H54 (cell line): Measurements from ENCODE around the gene LTBP1.
"Not testable (repeated sequence)": the region's sequence is repeated elsewhere in the genome, so short reads cannot be mapped to it uniquely, and the experiment has no call there.

Source experiments
- DNase-seq: peaks from one replicate; pipeline ENCODE4 v3.0.0; 2011; ENCODE audit warnings: low spot score, mixed read lengths; ENCODE audit not compliant: insufficient read length
- FAIRE-seq: peaks from 3 replicates; lab custom pipeline; 2011; peaks lifted over from hg19 to GRCh38; lab: Jason Lieb, UNC
- POLR2A ChIP-seq: IDR thresholded peaks from 2 replicates; pipeline ENCODE4 v1.6.1; 2011; ENCODE audit warnings: low read depth, mild to moderate bottlenecking, low read length

The LTBP1 gene

GRCh38 chr2:33144243-33144642 is 197.5 kb downstream of the LTBP1 start:
- FAIRE-seq: no peak
- DNase-seq: no peak
- TF ChIP-seq POLR2A: no peak

- FAIRE-seq (no peak), DNase-seq (no peak)
- TF ChIP-seq POLR2A: no peak
Measured at GRCh38 chr2:33145459-33145858, 198.7 kb downstream of the LTBP1 start.

GRCh38 chr2:33146102-33146501 is 199.3 kb downstream of the LTBP1 start:
- FAIRE-seq (no peak), DNase-seq (no peak)
- no peak for TF ChIP-seq POLR2A

GRCh38 chr2:33153008-33153407 is 206.3 kb downstream of the LTBP1 start:
- DNase-seq (no peak), FAIRE-seq (peak; percentile 70)
- no peak for TF ChIP-seq POLR2A

- FAIRE-seq: peak; percentile 82
- TF ChIP-seq POLR2A: no peak
- peak; percentile 34 for DNase-seq
Measured at GRCh38 chr2:33158482-33159003, 211.8 kb downstream of the LTBP1 start.

GRCh38 chr2:33160191-33160590 is 213.4 kb downstream of the LTBP1 start:
- FAIRE-seq: peak; percentile 57

GRCh38 chr2:33166287-33166881 is 219.6 kb downstream of the LTBP1 start:
- FAIRE-seq (peak; percentile 27), DNase-seq (no peak)
- TF ChIP-seq POLR2A: no peak

More at GRCh38 chr2:33160191-33160590, 213.4 kb downstream of the LTBP1 start:
- DNase-seq: no peak
- no peak for TF ChIP-seq POLR2A

- DNase-seq (no peak), FAIRE-seq (peak; percentile 68)
- TF ChIP-seq POLR2A: no peak
Measured at GRCh38 chr2:33167622-33168245, 221.0 kb downstream of the LTBP1 start.

- FAIRE-seq (no peak), DNase-seq (no peak)
- TF ChIP-seq POLR2A: no peak
Measured at GRCh38 chr2:33168425-33168824, 221.7 kb downstream of the LTBP1 start.

- FAIRE-seq (no peak), DNase-seq (no peak)
- no peak for TF ChIP-seq POLR2A
Measured at GRCh38 chr2:33168922-33169321, 222.2 kb downstream of the LTBP1 start.

GRCh38 chr2:33170251-33170650 is 223.5 kb downstream of the LTBP1 start:
- FAIRE-seq, DNase-seq: not testable (repeated sequence)

GRCh38 chr2:33177627-33178026 is 230.9 kb downstream of the LTBP1 start:
- TF ChIP-seq POLR2A: no peak
- DNase-seq (no peak), FAIRE-seq (no peak)

GRCh38 chr2:33178209-33178608 is 231.5 kb downstream of the LTBP1 start:
- DNase-seq (no peak), FAIRE-seq (no peak)
- no peak for TF ChIP-seq POLR2A

- no peak for FAIRE-seq
- no peak for TF ChIP-seq POLR2A
- DNase-seq: no peak
Measured at GRCh38 chr2:33180915-33181314, 234.2 kb downstream of the LTBP1 start.

- FAIRE-seq (no peak), DNase-seq (no peak)
- no peak for TF ChIP-seq POLR2A
Measured at GRCh38 chr2:33181466-33181865, 234.7 kb downstream of the LTBP1 start.
